Spleen (tissue), 13 donors: ENCODE results near the gene MED10. TPM values are rescaled to one million over a fixed set of nuclear protein-coding genes. Genes with fewer than 3 reads are reported as not detected.

Experiments used
- DNase-seq: peaks from one replicate; pipeline ENCODE4 v3.0.0-alpha.2; 2020
- H3K27ac ChIP-seq, 8 donors: fragments of 200-600 bp; sonication (generic) in 7 of 8; 1 replicate in 4 of 8; 2 replicates in 4 of 8; pipeline versions ENCODE4 v1.5.0 to v1.8.0; 2016 to 2021; ENCODE audit warnings: inconsistent platforms in 4 of 8, mild to moderate bottlenecking in 4 of 8, moderate library complexity in 1 of 8
- H3K27me3 ChIP-seq, 7 donors: fragments of 200-600 bp; sonication (generic) in 6 of 7; replicated peaks in 1 of 7; 1 replicate in 4 of 7; 2 replicates in 3 of 7; pipeline versions ENCODE4 v1.5.0 to v1.8.0; 2016 to 2021; ENCODE audit warnings: inconsistent platforms in 3 of 7, mild to moderate bottlenecking in 1 of 7
- H3K36me3 ChIP-seq, 6 donors: fragments of 200-600 bp; sonication (generic) in 5 of 6; 1 replicate in 4 of 6; 2 replicates in 2 of 6; pipeline versions ENCODE4 v1.5.0 to v1.8.0; 2016 to 2021; ENCODE audit warnings: inconsistent platforms in 2 of 6
- H3K4me1 ChIP-seq, 6 donors: fragments of 200-600 bp; sonication (generic) in 5 of 6; 1 replicate in 3 of 6; 2 replicates in 3 of 6; pipeline versions ENCODE4 v1.5.0 to v1.8.0; 2016 to 2021; ENCODE audit warnings: inconsistent platforms in 3 of 6
- H3K4me3 ChIP-seq, 8 donors: fragments of 200-600 bp; sonication (generic) in 7 of 8; 1 replicate in 4 of 8; 2 replicates in 4 of 8; pipeline versions ENCODE4 v1.5.0 to v1.8.0; 2016 to 2021; ENCODE audit warnings: inconsistent platforms in 4 of 8, mild to moderate bottlenecking in 4 of 8, moderate library complexity in 2 of 8
- H3K9me3 ChIP-seq, 8 donors: fragments of 200-600 bp; sonication (generic) in 7 of 8; 1 replicate in 4 of 8; 2 replicates in 4 of 8; pipeline versions ENCODE4 v1.5.0 to v1.8.0; 2016 to 2021; ENCODE audit warnings: inconsistent platforms in 4 of 8
- CTCF ChIP-seq, 11 experiments: fragments of 200-600 bp in 7 of 11; fragments of 450-650 bp in 4 of 11; sonication (generic) in 4 of 11; IDR thresholded peaks in 8 of 11; conservative IDR thresholded peaks in 3 of 11; 1 replicate in 7 of 11; 2 replicates in 4 of 11; pipeline versions ENCODE4 v1.4.0 to v1.8.0; 2016 to 2021; ENCODE audit warnings: antibody characterized with exemption in 11 of 11, inconsistent platforms in 4 of 11, mild to moderate bottlenecking in 1 of 11
- POLR2A ChIP-seq, 3 donors: fragments of 450-650 bp; IDR thresholded peaks; one replicate each; pipeline ENCODE4 v1.5.1; 2017; ENCODE audit warnings: antibody characterized with exemption in 3 of 3, mild to moderate bottlenecking in 1 of 3
- POLR2AphosphoS5 ChIP-seq, 3 donors: sonication (generic); formaldehyde crosslinking; IDR thresholded peaks; one replicate each; pipeline ENCODE4 v1.5.1; 2017; ENCODE audit warnings: antibody characterized with exemption in 3 of 3
- WGBS, 5 donors: extraction: QIAGEN DNeasy Blood & Tissue Kit in 3 of 5; methylation state at CpG; one replicate each; pipeline versions ENCODE4 v1.1.5 to v1.1.7; 2013 to 2018; 5-methylcytosine and 5-hydroxymethylcytosine counted together
- intact Hi-C: fragments of 100-400 bp; cut with DNase I; formaldehyde crosslinking; loops from one replicate; pipeline ENCODE4 v1.15.0; 2023; ENCODE audit warnings: low total_unique reads
- long read RNA-seq, 2 donors: transcript quantifications; one replicate each; lab custom pipeline, GENCODE V29; 2026
- polyA plus RNA-seq, 3 donors: library from polyadenylated mRNA; stranded (reverse); fragments of 200-250 nt; gene quantifications; one replicate each; pipeline ENCODE4 v1.2.1, GENCODE V29; 2013
- total RNA-seq, 7 donors: library from RNA; depleted of rRNA in 3 of 7; stranded (reverse); fragments of >200 nt in 3 of 7; fragmentation: NEBNext Ultra II Directional in 4 of 7; extraction: Animal tissue kit (Norgen Biotek cat#: 25700) in 4 of 7; gene quantifications; one replicate each; pipeline versions ENCODE4 v1.1.0 to v1.2.1, GENCODE V29; 2016 to 2021
- donor health status: healthy with polysubstance abuse.
- donor health status: DM: no; HTN: no; CAD: no; lungs with moderate emphysema.
- donor health status: DM: no; HTN: no; CAD: no.
- donor health status: Bipolar disorder and iron deficiency.
- donor health status: healthy.
- donor health status: DM: no; HTN: no; CAD: no.
- donor health status: DM: yes; HTN: yes; CAD: no.

The MED10 gene
- total RNA-seq (10 to 100 TPM; 31.9 to 47.5 (median 35.1) TPM), polyA plus RNA-seq (10 to 100 TPM; 43.2 to 50.4 (median 44.0) TPM)
- long read RNA-seq, donor 1, transcript MED10-201 (4 exons, 1,141 nt) = major isoform, 21 of 26 reads
- long read RNA-seq, donor 1, partial matches to known transcripts = 0 of 26 reads
- long read RNA-seq, donor 1, other reads (novel, unspliced or antisense) = 0 of 26 reads
- long read RNA-seq, donor 2, transcript MED10-201 (4 exons, 1,141 nt) = major isoform, 19 of 20 reads
- long read RNA-seq, donor 2, partial matches to known transcripts = 0 of 20 reads
- long read RNA-seq, donor 2, other reads (novel, unspliced or antisense) = 0 of 20 reads

GRCh38 chr5:6377905-6378765 lies at the start of gene MED10:
Gene MED10, minus strand, starts transcription at chr5:6378547. Its CDS starts 64 bp downstream, at chr5:6378483.
- TF ChIP-seq POLR2AphosphoS5 (IDR thresholded peaks at IDR 0.05) (peak; percentile 96 to 97 (median 97)), POLR2A (IDR thresholded peaks at IDR 0.05) (peak in 1 of 3 donors; percentile 44), CTCF (IDR thresholded peaks at IDR 0.05 in 8 of 11, conservative IDR thresholded peaks at IDR 0.05 in 3 of 11) (no peak)
- intact Hi-C loops = loop anchor here (10.0 kb wide), 1 partner anchor 367 kb away; no protein-coding TSS in a partner anchor
- Histone ChIP-seq H3K4me1 (peaks cover 16 to 50% (median 31%) of the 10 kb centered on the region in 6 donors), H3K27me3 (peaks cover 0 to 2% (median 0%) of the 10 kb centered on the region in 7 donors), H3K36me3 (peaks cover 0 to 41% (median 34%) of the 10 kb centered on the region in 6 donors), H3K9me3 (no peaks in the 10 kb centered on the region), H3K27ac (peak within 1 kb of the TSS; percentile 79 to 94 (median 89)), H3K4me3 (peak within 1 kb of the TSS; percentile 94 to 100 (median 98))
- 0 to 1% (median 0%) methylated on average over 27 to 60 of the region's 60 CpGs for WGBS, 5 donors
- peak; percentile 98 for DNase-seq

GRCh38 chr5:6427694-6428093 lies 49.3 kb upstream of the MED10 start:
- Histone ChIP-seq H3K9me3 (no peaks in the 10 kb centered on the region), H3K36me3 (no peaks in the 10 kb centered on the region), H3K4me3 (no peak overlapping the region), H3K4me1 (no peaks in the 10 kb centered on the region), H3K27me3 (peaks cover 0 to 43% (median 0%) of the 10 kb centered on the region in 7 donors), H3K27ac (no peak overlapping the region)
- WGBS, 5 donors = 81 to 91% (median 83%) methylated on average over 4 of the region's 4 CpGs
- intact Hi-C loops = no loop called here
- DNase-seq = no peak
- TF ChIP-seq POLR2A (IDR thresholded peaks at IDR 0.05) (no peak), POLR2AphosphoS5 (IDR thresholded peaks at IDR 0.05) (no peak), CTCF (IDR thresholded peaks at IDR 0.05 in 8 of 11, conservative IDR thresholded peaks at IDR 0.05 in 3 of 11) (no peak)

GRCh38 chr5:6424700-6425099 lies 46.4 kb upstream of the MED10 start:
- TF ChIP-seq POLR2AphosphoS5 (IDR thresholded peaks at IDR 0.05) (no peak), POLR2A (IDR thresholded peaks at IDR 0.05) (no peak), CTCF (IDR thresholded peaks at IDR 0.05 in 8 of 11, conservative IDR thresholded peaks at IDR 0.05 in 3 of 11) (no peak)
- H3K4me3 ChIP-seq = no peak overlapping the region
- no peak for DNase-seq

More at GRCh38 chr5:6424700-6425099, 46.4 kb upstream of the MED10 start:
- intact Hi-C loops = no loop called here
- Histone ChIP-seq H3K27ac (no peak overlapping the region), H3K4me1 (no peaks in the 10 kb centered on the region), H3K36me3 (no peaks in the 10 kb centered on the region), H3K9me3 (no peaks in the 10 kb centered on the region), H3K27me3 (peaks cover 0 to 24% (median 0%) of the 10 kb centered on the region in 7 donors)
